OCI-LY3 (cell line): ENCODE results near the gene CRYM.

Experiments
- EZH2phosphoT487 ChIP-seq: fragments of 200-600 bp; shearing (Covaris generic); IDR thresholded peaks from 2 replicates; pipeline ENCODE4 v1.6.1; 2018; ENCODE audit warnings: antibody characterized with exemption, mixed run types, low read depth
- TF ChIP-seq, protein P1 (sequence below): fragments of 200-600, 300-600 bp; sonication (generic); IDR thresholded peaks from 2 replicates; pipeline ENCODE4 v1.5.1; 2014; ENCODE audit warnings: antibody characterized with exemption, low read length, low read depth

DNA sequence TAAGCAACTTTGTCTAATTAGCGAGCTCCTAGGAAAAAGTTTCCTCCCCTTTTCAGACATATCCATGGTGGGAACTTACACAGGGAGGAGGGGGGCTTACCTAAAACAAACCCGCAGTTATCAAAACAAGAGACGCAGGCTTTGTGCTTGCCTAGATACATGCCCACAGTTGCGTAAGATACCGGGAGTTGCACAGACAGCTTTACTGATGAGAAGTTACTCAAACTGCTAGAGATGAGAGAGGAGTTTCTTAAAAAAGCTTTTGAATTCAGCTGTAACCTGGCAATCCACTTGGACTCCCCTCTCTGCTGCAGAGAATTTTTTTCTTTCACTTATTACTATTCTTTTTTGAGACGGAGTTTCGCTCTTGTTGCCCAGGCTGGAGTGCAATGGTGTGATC, 59.9 kb downstream of the CRYM start:
- TF ChIP-seq, protein P1, sequence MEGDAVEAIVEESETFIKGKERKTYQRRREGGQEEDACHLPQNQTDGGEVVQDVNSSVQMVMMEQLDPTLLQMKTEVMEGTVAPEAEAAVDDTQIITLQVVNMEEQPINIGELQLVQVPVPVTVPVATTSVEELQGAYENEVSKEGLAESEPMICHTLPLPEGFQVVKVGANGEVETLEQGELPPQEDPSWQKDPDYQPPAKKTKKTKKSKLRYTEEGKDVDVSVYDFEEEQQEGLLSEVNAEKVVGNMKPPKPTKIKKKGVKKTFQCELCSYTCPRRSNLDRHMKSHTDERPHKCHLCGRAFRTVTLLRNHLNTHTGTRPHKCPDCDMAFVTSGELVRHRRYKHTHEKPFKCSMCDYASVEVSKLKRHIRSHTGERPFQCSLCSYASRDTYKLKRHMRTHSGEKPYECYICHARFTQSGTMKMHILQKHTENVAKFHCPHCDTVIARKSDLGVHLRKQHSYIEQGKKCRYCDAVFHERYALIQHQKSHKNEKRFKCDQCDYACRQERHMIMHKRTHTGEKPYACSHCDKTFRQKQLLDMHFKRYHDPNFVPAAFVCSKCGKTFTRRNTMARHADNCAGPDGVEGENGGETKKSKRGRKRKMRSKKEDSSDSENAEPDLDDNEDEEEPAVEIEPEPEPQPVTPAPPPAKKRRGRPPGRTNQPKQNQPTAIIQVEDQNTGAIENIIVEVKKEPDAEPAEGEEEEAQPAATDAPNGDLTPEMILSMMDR: no peak
- TF ChIP-seq EZH2phosphoT487: no peak
